Activated CD4-positive, alpha-beta T cell treated with anti-CD3 and anti-CD28 coated beads, Interleukin-2, amount 10 ng/mL, durations not matched to agents 24 days and 14 days (primary cell): ENCODE results near the gene MT2A. TPM values are rescaled to one million over a fixed set of nuclear protein-coding genes. Genes with fewer than 3 reads are reported as not detected.
"Not testable (repeated sequence)": the region's sequence is repeated elsewhere in the genome, so short reads cannot be mapped to it uniquely, and the experiment has no call there.

Experiments
- DNase-seq: peaks from one replicate; pipeline ENCODE4 v3.0.0; 2022
- H3K27ac Mint-ChIP-seq: one replicate; pipeline ENCODE4 v1.8.0; 2022; ENCODE audit warnings: mild to moderate bottlenecking, mixed read lengths
- H3K27me3 Mint-ChIP-seq: one replicate; pipeline ENCODE4 v1.8.0; 2022; ENCODE audit warnings: mixed read lengths
- H3K36me3 Mint-ChIP-seq: one replicate; pipeline ENCODE4 v1.8.0; 2022; ENCODE audit warnings: low read depth, mild to moderate bottlenecking, mixed read lengths
- H3K4me1 Mint-ChIP-seq: one replicate; pipeline ENCODE4 v1.8.0; 2021; ENCODE audit warnings: mixed read lengths
- H3K4me3 Mint-ChIP-seq: one replicate; pipeline ENCODE4 v1.8.0; 2022; ENCODE audit warnings: mild to moderate bottlenecking, moderate library complexity, mixed read lengths
- H3K9me3 Mint-ChIP-seq: one replicate; pipeline ENCODE4 v1.8.0; 2021; ENCODE audit warnings: mixed read lengths
- intact Hi-C: fragments of 100-400 bp; cut with micrococcal nuclease; formaldehyde crosslinking; loops from one replicate; pipeline ENCODE4 v1.15.1; 2023
- total RNA-seq: library from RNA; stranded (reverse); gene quantifications from 2 replicates; pipeline ENCODE4 v1.2.3, GENCODE V29; 2022

Gene MT2A
- 465 TPM in 2 replicates for total RNA-seq

- no peaks in the 10 kb centered on the region for H3K9me3 Mint-ChIP-seq
- peaks cover 52% of the 10 kb centered on the region for H3K4me1 Mint-ChIP-seq
- H3K36me3 Mint-ChIP-seq = peaks cover 5% of the 10 kb centered on the region
- peak; percentile 98 for DNase-seq
- peak within 1 kb of the TSS; percentile 98 for H3K27ac Mint-ChIP-seq
- intact Hi-C loops = loop anchor here (1.0 to 2.0 kb wide), 5 partner anchors 17 to 409 kb away; partner anchors contain the start of genes MT1E, MT1F, MT1X and NUDT21
- no peaks in the 10 kb centered on the region for H3K27me3 Mint-ChIP-seq
- H3K4me3 Mint-ChIP-seq = peak within 1 kb of the TSS; percentile 96
Measured at GRCh38 chr16:56608043-56608875, at the start of gene MT2A. Gene MT2A (plus strand): TSS chr16:56608584. CDS start chr16:56608656, 72 bp downstream.

- Mint-ChIP-seq H3K4me3 (no peak overlapping the region), H3K4me1 (no peaks in the 10 kb centered on the region), H3K36me3 (no peaks in the 10 kb centered on the region), H3K9me3 (no peaks in the 10 kb centered on the region), H3K27me3 (peaks cover 33% of the 10 kb centered on the region), H3K27ac (no peak overlapping the region)
- intact Hi-C loops = no loop called here
- no peak for DNase-seq
Measured at GRCh38 chr16:56559109-56559508, 49.3 kb upstream of the MT2A start.

GRCh38 chr16:56560447-56560846 lies 47.9 kb upstream of the MT2A start:
- intact Hi-C loops = no loop called here
- Mint-ChIP-seq H3K27ac (no peak overlapping the region), H3K27me3 (peaks cover 31% of the 10 kb centered on the region)

GRCh38 chr16:56561126-56561525 lies 47.3 kb upstream of the MT2A start:
- Mint-ChIP-seq H3K36me3 (no peaks in the 10 kb centered on the region), H3K4me3 (no peak overlapping the region), H3K27me3 (peaks cover 27% of the 10 kb centered on the region), H3K9me3 (no peaks in the 10 kb centered on the region), H3K4me1 (no peaks in the 10 kb centered on the region), H3K27ac (no peak overlapping the region)
- DNase-seq = no peak
- intact Hi-C loops = no loop called here

More at GRCh38 chr16:56560447-56560846, 47.9 kb upstream of the MT2A start:
- Mint-ChIP-seq H3K4me3 (no peak overlapping the region), H3K9me3 (no peaks in the 10 kb centered on the region), H3K36me3 (no peaks in the 10 kb centered on the region), H3K4me1 (no peaks in the 10 kb centered on the region)
- no peak for DNase-seq

DNA sequence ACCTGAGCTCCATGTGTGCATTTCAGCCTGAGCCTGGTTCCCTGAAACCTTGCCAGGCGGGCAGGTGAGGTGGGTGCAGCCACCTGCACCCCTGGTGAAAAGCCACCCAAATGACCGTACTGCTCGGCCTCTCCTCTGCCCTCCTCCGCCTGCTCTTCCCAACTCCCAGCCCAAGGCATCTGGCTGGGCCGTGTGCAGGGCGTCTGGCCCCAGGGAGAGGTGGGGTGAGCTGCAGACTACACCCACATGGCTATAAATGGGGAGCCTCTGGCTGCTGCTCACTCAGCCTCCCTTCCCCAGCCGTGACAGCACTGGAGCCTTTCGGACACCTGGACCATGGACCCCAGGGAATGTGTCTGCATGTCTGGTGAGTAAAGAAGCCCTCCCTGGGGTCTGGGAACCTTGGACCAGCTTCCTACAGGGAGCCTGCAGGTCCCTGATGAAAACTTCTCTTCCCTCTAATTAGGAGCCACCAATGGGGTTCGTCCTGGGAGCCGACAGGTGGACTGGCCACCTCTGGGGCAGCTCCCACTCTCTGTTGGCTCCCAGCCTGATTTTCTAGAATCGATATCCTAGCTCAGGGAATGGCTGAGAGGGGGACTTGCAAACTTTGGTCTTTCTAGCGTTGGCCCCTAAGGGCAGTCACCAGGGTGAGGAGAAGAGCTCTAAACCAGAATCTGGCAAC lies 43.4 kb upstream of the MT2A start, which contains the start of gene MT4:
MT4 (plus strand) TSS at position 281 of the 685 bp plus-strand sequence; CDS start at position 337, 56 bp downstream.
- H3K27ac Mint-ChIP-seq = no peak within 1 kb of the TSS
- DNase-seq = no peak

DNA sequence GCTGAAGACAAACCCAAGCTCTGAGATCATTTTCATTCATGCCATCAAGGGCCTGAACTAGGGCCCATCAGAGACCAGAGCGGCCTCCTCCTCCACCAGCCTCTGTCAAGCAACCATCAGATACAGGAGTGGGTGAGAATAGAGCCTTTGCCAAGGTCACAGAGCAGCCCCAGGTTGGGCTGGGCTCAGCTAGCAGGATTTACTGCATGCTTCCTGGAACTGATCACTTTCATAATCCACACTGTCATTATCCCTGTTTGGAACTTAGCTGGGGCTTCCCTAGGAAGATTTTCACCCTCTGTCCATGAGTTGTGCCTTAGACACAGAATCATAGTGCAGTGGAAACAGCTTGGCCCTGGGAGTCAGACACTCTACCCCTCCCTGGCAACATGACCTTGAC lies 38.4 kb upstream of the MT2A start:
- H3K27me3 Mint-ChIP-seq = peaks cover 7% of the 10 kb centered on the region
- no peak overlapping the region for H3K27ac Mint-ChIP-seq
- DNase-seq = no peak
- H3K36me3 Mint-ChIP-seq = no peaks in the 10 kb centered on the region
- H3K4me3 Mint-ChIP-seq = no peak overlapping the region
- H3K9me3 Mint-ChIP-seq = no peaks in the 10 kb centered on the region
- intact Hi-C loops = loop anchor here (10.0 kb wide), 1 partner anchor 295 kb away; the partner anchor contains the start of gene SLC12A3
- peaks cover 3% of the 10 kb centered on the region for H3K4me1 Mint-ChIP-seq

More for the DNA sequence above, 43.4 kb upstream of the MT2A start, which contains the start of gene MT4:
- no peaks in the 10 kb centered on the region for H3K9me3 Mint-ChIP-seq
- peaks cover 3% of the 10 kb centered on the region for H3K4me1 Mint-ChIP-seq
- H3K27me3 Mint-ChIP-seq = peaks cover 12% of the 10 kb centered on the region
- H3K4me3 Mint-ChIP-seq = no peak within 1 kb of the TSS
- H3K36me3 Mint-ChIP-seq = no peaks in the 10 kb centered on the region
- intact Hi-C loops = no loop called here

GRCh38 chr16:56571525-56571924 lies 36.9 kb upstream of the MT2A start:
- H3K27me3 Mint-ChIP-seq = peaks cover 9% of the 10 kb centered on the region
- H3K4me3 Mint-ChIP-seq = no peak overlapping the region
- intact Hi-C loops = loop anchor here (10.0 kb wide), 1 partner anchor 293 kb away; the partner anchor contains the start of gene SLC12A3
- H3K36me3 Mint-ChIP-seq = no peaks in the 10 kb centered on the region
- H3K4me1 Mint-ChIP-seq = peaks cover under 1% of the 10 kb centered on the region
- no peak for DNase-seq
- H3K27ac Mint-ChIP-seq = no peak overlapping the region
- no peaks in the 10 kb centered on the region for H3K9me3 Mint-ChIP-seq

DNA sequence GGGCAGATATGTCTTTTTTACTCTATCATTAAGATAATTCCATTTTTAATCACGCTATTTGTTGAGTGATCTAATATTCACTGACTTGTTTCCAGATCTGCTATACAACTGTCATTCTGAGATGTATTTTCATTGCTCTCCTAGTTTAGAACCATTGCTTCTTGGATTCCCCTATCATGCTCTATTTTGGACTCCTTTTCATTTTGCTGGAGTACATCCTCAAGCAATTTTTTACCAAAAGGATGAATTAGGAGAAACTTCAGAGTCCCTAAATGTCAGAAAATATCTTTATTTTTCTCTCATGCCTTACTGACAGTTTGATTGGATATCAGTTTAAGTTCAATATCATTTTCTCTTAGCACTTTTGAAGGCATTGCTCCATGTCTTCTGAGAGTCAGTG lies 33.8 kb upstream of the MT2A start:
- Mint-ChIP-seq H3K4me1 (peaks cover 4% of the 10 kb centered on the region), H3K27ac (no peak overlapping the region), H3K9me3 (no peaks in the 10 kb centered on the region), H3K36me3 (no peaks in the 10 kb centered on the region), H3K4me3 (no peak overlapping the region), H3K27me3 (peaks cover 9% of the 10 kb centered on the region)
- intact Hi-C loops = loop anchor here (5.0 to 10.0 kb wide), 2 partner anchors 213 to 290 kb away; partner anchors contain the start of gene SLC12A3
- no peak for DNase-seq

DNA sequence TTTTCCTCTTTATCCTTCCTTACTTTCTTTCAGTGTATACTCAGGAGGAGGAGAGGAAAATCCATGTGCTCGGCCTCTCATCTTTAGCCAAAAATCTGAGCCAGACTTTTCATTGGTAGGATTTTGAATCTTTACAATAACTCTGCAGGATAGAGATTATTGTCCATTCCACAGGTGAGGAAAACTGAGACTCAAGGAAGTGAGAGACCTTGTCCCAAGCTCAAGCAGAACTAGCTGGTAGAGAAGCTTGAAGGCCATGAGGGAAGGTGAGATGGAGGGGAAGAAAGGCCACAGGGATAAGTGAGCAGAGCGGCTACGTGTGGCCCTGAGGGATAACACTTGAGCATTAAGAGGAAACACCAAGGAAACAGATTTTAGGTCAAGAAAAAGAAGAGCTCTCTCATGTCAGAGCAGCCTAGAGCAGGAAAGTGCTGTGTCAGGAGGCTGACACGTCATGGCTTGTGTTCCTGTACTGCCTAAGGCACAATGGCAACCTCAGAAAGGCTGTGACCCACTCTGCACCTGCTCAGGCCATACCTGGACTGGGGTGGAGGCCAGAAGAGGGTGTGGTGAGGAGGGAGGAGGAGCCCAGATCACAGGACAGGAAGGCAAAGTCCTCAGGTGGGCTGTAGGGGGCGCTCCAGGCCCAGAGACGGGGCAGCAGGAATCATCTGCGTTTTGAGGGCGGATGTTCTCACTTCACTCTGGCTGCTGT lies 31.6 kb upstream of the MT2A start:
- no peak overlapping the region for H3K27ac Mint-ChIP-seq
- H3K4me1 Mint-ChIP-seq = peaks cover 4% of the 10 kb centered on the region
- intact Hi-C loops = loop anchor here (1.0 to 10.0 kb wide), 5 partner anchors 24 to 288 kb away; partner anchors contain the start of genes MT1X and SLC12A3
- H3K4me3 Mint-ChIP-seq = no peak overlapping the region
- H3K36me3 Mint-ChIP-seq = no peaks in the 10 kb centered on the region
- H3K27me3 Mint-ChIP-seq = peaks cover 16% of the 10 kb centered on the region
- DNase-seq = peak; percentile 96
- no peaks in the 10 kb centered on the region for H3K9me3 Mint-ChIP-seq

- Mint-ChIP-seq H3K27ac (no peak overlapping the region), H3K4me3 (no peak overlapping the region)
- DNase-seq = no peak
Measured at GRCh38 chr16:56577300-56577625, 31.1 kb upstream of the MT2A start.

GRCh38 chr16:56580391-56581048 lies 27.9 kb upstream of the MT2A start:
- no peak overlapping the region for H3K27ac Mint-ChIP-seq
- no peaks in the 10 kb centered on the region for H3K9me3 Mint-ChIP-seq
- peaks cover 4% of the 10 kb centered on the region for H3K4me1 Mint-ChIP-seq
- H3K27me3 Mint-ChIP-seq = peaks cover 31% of the 10 kb centered on the region
- intact Hi-C loops = no loop called here
- no peak for DNase-seq
- no peaks in the 10 kb centered on the region for H3K36me3 Mint-ChIP-seq
- no peak overlapping the region for H3K4me3 Mint-ChIP-seq

More at GRCh38 chr16:56577300-56577625, 31.1 kb upstream of the MT2A start:
- Mint-ChIP-seq H3K9me3 (no peaks in the 10 kb centered on the region), H3K36me3 (no peaks in the 10 kb centered on the region), H3K27me3 (peaks cover 19% of the 10 kb centered on the region), H3K4me1 (peaks cover 4% of the 10 kb centered on the region)
- intact Hi-C loops = loop anchor here (1.0 to 10.0 kb wide), 5 partner anchors 23 to 288 kb away; partner anchors contain the start of genes MT1X and SLC12A3

DNA sequence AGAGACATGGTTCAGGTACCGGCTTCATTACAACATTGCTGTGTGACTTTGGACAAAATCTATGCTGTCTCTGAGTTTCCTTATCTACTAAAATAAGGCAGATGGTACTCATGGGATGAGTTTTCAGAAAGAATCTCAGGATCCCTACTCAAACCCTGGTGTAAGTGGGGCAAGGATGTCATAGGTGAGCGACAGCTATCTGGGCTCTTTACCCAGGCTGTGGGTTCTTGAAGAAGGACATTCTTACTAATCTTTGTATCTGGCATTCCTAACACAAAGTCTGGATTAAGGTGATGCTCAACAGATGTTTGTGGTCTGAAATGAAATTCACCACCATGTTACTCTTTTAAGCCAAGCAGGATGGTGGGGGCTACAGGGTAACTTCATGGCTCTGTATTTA lies 25.5 kb upstream of the MT2A start:
- H3K4me3 Mint-ChIP-seq, DNase-seq, H3K36me3 Mint-ChIP-seq, H3K27ac Mint-ChIP-seq, H3K9me3 Mint-ChIP-seq, intact Hi-C loops, H3K4me1 Mint-ChIP-seq: not testable (repeated sequence)
- peaks cover 43% of the 10 kb centered on the region for H3K27me3 Mint-ChIP-seq
